HCT116 (cell line): ENCODE results near the gene BRIP1. TPM values are rescaled to one million over a fixed set of nuclear protein-coding genes. Genes with fewer than 3 reads are reported as not detected.

ENCODE experiments used
- ATAC-seq: fragments of 200-7000 bp; cut with Tn5 transposase; 2 replicates; pipeline ENCODE4 v1.9.1; 2020; ENCODE audit warnings: mild to moderate bottlenecking, moderate library complexity
- BruUV-seq: library from RNA; stranded (reverse); fragments of 400-500 nt; replicated peaks from 2 replicates; lab custom pipeline; 2021; lab: Mats Ljungman, UMichigan
- CTCF ChIA-PET: fragments of 300-600 bp; sonication (Branson Sonifier 250); formaldehyde crosslinking; loops from one replicate; lab custom pipeline; 2021; ENCODE audit warnings: antibody characterized with exemption; lab: Charles Lee
- POLR2A ChIA-PET: fragments of 300-600, 350-600 bp; sonication (Branson Sonifier 250); formaldehyde crosslinking; loops from one replicate; lab custom pipeline; 2021; ENCODE audit warnings: antibody characterized with exemption; lab: Charles Lee
- RAD21 ChIA-PET, 2 experiments: fragments of 300-600 bp; sonication (Branson Sonifier 250); formaldehyde crosslinking; loops; one replicate each; lab custom pipeline; 2023; ENCODE audit warnings: low total read pairs in 2 of 2; ENCODE audit not compliant: uncharacterized antibody in 2 of 2, unreplicated experiment in 2 of 2, low non-redundant PET in 1 of 2; lab: Charles Lee
- DNase-seq: peaks from one replicate; pipeline ENCODE4 v3.0.0-alpha.2; 2010; ENCODE audit warnings: low read depth, low spot score
- H2AFZ ChIP-seq: fragments of 200-600 bp; shearing (Covaris generic), sonication (generic); 2 replicates; pipeline ENCODE4 v1.6.1; 2017; ENCODE audit warnings: low read depth, mixed run types, mixed read lengths, antibody characterized with exemption, low read length; ENCODE audit not compliant: poor library complexity, severe bottlenecking
- H3K27ac ChIP-seq: 2 replicates; pipeline ENCODE4 v1.5.1; 2012; ENCODE audit warnings: low read depth, low read length
- H3K27me3 ChIP-seq: fragments of 200-600 bp; sonication (generic); 2 replicates; pipeline ENCODE4 v1.6.1; 2016; ENCODE audit warnings: mixed run types, low read length, mixed read lengths; ENCODE audit not compliant: insufficient read depth
- H3K36me3 ChIP-seq, 2 experiments: fragments of 200-500 bp in 1 of 2; fragments of 200-600 bp in 1 of 2; sonication (Bioruptor generic) in 1 of 2; sonication (generic) in 1 of 2; 2 replicates each; pipeline versions ENCODE4 v1.5.1 to v1.6.1; 2014 to 2016; ENCODE audit warnings: low read length in 2 of 2, inconsistent platforms in 1 of 2, mixed read lengths in 1 of 2, mixed run types in 1 of 2; ENCODE audit not compliant: insufficient read depth in 2 of 2, control insufficient read depth in 1 of 2
- H3K4me1 ChIP-seq, 2 experiments: fragments of 200-600 bp in 1 of 2; sonication (generic) in 1 of 2; 2 replicates each; pipeline versions ENCODE4 v1.5.1 to v1.6.1; 2012 to 2017; ENCODE audit warnings: low read length in 2 of 2, inconsistent platforms in 1 of 2, mild to moderate bottlenecking in 1 of 2, mixed read lengths in 1 of 2, mixed run types in 1 of 2, moderate library complexity in 1 of 2; ENCODE audit not compliant: insufficient read depth in 2 of 2, control insufficient read depth in 1 of 2
- H3K4me2 ChIP-seq: fragments of 200-600 bp; sonication (generic); 2 replicates; pipeline ENCODE4 v1.6.1; 2017; ENCODE audit warnings: mixed run types, low read length, mixed read lengths
- H3K4me3 ChIP-seq, 2 experiments: fragments of 200-600 bp in 1 of 2; sonication (generic) in 1 of 2; replicated peaks in 1 of 2; 2 replicates each; pipeline ENCODE4 v1.5.1; 2011 to 2016; ENCODE audit warnings: low read length in 2 of 2, control low read depth in 1 of 2, low read depth in 1 of 2, mild to moderate bottlenecking in 1 of 2, mixed read lengths in 1 of 2, mixed run types in 1 of 2
- H3K79me2 ChIP-seq: fragments of 200-600 bp; sonication (generic); 2 replicates; pipeline ENCODE4 v1.6.1; 2017; ENCODE audit warnings: mild to moderate bottlenecking, mixed run types, low read length, moderate library complexity, mixed read lengths; ENCODE audit not compliant: insufficient read depth
- H3K9ac ChIP-seq: fragments of 200-600 bp; sonication (generic); 2 replicates; pipeline ENCODE4 v1.6.1; 2016; ENCODE audit warnings: low read length, mixed read lengths
- H3K9me2 ChIP-seq: fragments of 200-600 bp; sonication (generic), shearing (Covaris generic); 2 replicates; pipeline ENCODE4 v1.6.1; 2017; ENCODE audit warnings: mixed run types, mild to moderate bottlenecking, moderate library complexity; ENCODE audit not compliant: insufficient read depth
- H3K9me3 ChIP-seq, 2 experiments: fragments of 200-500 bp in 1 of 2; fragments of 200-600 bp in 1 of 2; sonication (Bioruptor generic) in 1 of 2; sonication (generic) in 1 of 2; 2 replicates each; pipeline ENCODE4 v1.6.1; 2014 to 2017; ENCODE audit warnings: low read length in 2 of 2, mixed read lengths in 2 of 2, inconsistent platforms in 1 of 2, low read depth in 1 of 2, mild to moderate bottlenecking in 1 of 2, mixed run types in 1 of 2, moderate library complexity in 1 of 2; ENCODE audit not compliant: control insufficient read depth in 1 of 2, insufficient read depth in 1 of 2
- H4K20me1 ChIP-seq: fragments of 200-600 bp; sonication (generic), shearing (Covaris generic); 2 replicates; pipeline ENCODE4 v1.6.1; 2017; ENCODE audit warnings: mixed run types, mild to moderate bottlenecking, moderate library complexity; ENCODE audit not compliant: insufficient read depth
- RAD21 ChIP-seq: IDR thresholded peaks from 2 replicates; pipeline ENCODE4 v1.6.1; 2012; ENCODE audit warnings: low read depth, mild to moderate bottlenecking
- intact Hi-C: fragments of 100-400 bp; cut with micrococcal nuclease; formaldehyde crosslinking; loops from 2 replicates; pipeline ENCODE4 v1.10.0; 2022
- total RNA-seq: library from RNA; stranded (reverse); gene quantifications from one replicate; pipeline ENCODE4 v1.2.1, GENCODE V29; 2021; ENCODE audit not compliant: unreplicated experiment
- TF ChIP-seq, protein P1 (sequence below): IDR thresholded peaks from 2 replicates; pipeline ENCODE4 v1.6.1; 2012; ENCODE audit warnings: low read depth
- TF ChIP-seq, protein P2 (sequence below), 3 experiments: fragments of 200-600 bp in 1 of 3; sonication (generic) in 1 of 3; IDR thresholded peaks in 2 of 3; conservative IDR thresholded peaks in 1 of 3; 2 replicates each; pipeline ENCODE4 v1.5.1; 2012 to 2017; ENCODE audit warnings: low read depth in 2 of 3, low read length in 2 of 3, antibody characterized with exemption in 1 of 3, borderline replicate concordance in 1 of 3, control low read depth in 1 of 3, mild to moderate bottlenecking in 1 of 3, mixed read lengths in 1 of 3, mixed run types in 1 of 3, moderate library complexity in 1 of 3; ENCODE audit not compliant: insufficient read depth in 1 of 3

The BRIP1 gene
- total RNA-seq, 1 experiment from 2014 or later = 22.2 TPM

DNA sequence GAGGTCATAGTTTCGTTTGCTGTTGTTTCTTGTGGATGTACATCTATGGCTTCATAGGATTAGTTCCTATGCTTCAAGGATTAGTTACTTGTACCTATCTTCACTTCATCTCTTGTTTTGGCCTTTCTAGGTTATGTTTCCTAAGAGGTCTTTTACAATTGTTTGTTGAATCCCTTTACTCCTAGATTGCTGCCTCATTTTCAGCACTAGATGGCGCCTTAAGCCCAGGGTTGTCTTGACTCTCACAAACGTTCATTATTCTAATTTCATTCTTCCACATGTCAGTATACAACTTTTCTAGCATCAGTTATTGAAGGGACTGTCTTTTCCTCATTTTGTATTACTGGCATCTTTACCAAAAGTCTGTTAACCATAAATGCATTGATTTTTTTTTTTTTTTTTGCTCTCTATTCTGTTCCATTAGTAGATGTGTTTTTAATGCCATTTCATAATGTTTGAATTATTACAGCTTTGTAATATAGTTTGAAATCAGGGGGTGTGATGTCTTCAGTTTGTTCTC is 227.4 kb downstream of the BRIP1 start:
- Histone ChIP-seq H3K4me2 (no peak overlapping the region), H3K9ac (no peak overlapping the region), H3K4me3 (no peak overlapping the region), H4K20me1 (no peaks in the 10 kb centered on the region), H3K9me2 (0 out of 2 replicates have a peak, but pooled peaks cover 6% of the 10 kb centered on the region), H3K4me1 (no peaks in the 10 kb centered on the region), H3K79me2 (no peaks in the 10 kb centered on the region), H3K27ac (no peak overlapping the region), H3K27me3 (no peaks in the 10 kb centered on the region), H3K36me3 (no peaks in the 10 kb centered on the region), H2AFZ (peak overlapping the region; percentile 47), H3K9me3 (0 out of 4 replicates have a peak, but pooled peaks cover 0 to 3% of the 10 kb centered on the region in 2 experiments)
- BruUV-seq = no TSS peak
- POLR2A ChIA-PET = no interaction called here
- RAD21 ChIA-PET = interaction anchor here (0.8 to 2.7 kb wide), 3 partner anchors 430 to 474 kb away, joined by 4 to 14 read pairs (median 6); no protein-coding TSS in a partner anchor
- intact Hi-C loops = loop anchor here (1.0 to 10.0 kb wide), 5 partner anchors 201 to 589 kb away; partner anchors contain the start of gene MED13
- DNase-seq (peak; percentile 65), ATAC-seq (peak; percentile 80)
- CTCF ChIA-PET = interaction anchor here (0.7 to 4.0 kb wide), 7 partner anchors 8 to 473 kb away, joined by 3 to 40 read pairs (median 9); no protein-coding TSS in a partner anchor
- TF ChIP-seq, protein P1, sequence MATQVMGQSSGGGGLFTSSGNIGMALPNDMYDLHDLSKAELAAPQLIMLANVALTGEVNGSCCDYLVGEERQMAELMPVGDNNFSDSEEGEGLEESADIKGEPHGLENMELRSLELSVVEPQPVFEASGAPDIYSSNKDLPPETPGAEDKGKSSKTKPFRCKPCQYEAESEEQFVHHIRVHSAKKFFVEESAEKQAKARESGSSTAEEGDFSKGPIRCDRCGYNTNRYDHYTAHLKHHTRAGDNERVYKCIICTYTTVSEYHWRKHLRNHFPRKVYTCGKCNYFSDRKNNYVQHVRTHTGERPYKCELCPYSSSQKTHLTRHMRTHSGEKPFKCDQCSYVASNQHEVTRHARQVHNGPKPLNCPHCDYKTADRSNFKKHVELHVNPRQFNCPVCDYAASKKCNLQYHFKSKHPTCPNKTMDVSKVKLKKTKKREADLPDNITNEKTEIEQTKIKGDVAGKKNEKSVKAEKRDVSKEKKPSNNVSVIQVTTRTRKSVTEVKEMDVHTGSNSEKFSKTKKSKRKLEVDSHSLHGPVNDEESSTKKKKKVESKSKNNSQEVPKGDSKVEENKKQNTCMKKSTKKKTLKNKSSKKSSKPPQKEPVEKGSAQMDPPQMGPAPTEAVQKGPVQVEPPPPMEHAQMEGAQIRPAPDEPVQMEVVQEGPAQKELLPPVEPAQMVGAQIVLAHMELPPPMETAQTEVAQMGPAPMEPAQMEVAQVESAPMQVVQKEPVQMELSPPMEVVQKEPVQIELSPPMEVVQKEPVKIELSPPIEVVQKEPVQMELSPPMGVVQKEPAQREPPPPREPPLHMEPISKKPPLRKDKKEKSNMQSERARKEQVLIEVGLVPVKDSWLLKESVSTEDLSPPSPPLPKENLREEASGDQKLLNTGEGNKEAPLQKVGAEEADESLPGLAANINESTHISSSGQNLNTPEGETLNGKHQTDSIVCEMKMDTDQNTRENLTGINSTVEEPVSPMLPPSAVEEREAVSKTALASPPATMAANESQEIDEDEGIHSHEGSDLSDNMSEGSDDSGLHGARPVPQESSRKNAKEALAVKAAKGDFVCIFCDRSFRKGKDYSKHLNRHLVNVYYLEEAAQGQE = no peak
- peak; percentile 96 for TF ChIP-seq RAD21
- TF ChIP-seq, protein P2, sequence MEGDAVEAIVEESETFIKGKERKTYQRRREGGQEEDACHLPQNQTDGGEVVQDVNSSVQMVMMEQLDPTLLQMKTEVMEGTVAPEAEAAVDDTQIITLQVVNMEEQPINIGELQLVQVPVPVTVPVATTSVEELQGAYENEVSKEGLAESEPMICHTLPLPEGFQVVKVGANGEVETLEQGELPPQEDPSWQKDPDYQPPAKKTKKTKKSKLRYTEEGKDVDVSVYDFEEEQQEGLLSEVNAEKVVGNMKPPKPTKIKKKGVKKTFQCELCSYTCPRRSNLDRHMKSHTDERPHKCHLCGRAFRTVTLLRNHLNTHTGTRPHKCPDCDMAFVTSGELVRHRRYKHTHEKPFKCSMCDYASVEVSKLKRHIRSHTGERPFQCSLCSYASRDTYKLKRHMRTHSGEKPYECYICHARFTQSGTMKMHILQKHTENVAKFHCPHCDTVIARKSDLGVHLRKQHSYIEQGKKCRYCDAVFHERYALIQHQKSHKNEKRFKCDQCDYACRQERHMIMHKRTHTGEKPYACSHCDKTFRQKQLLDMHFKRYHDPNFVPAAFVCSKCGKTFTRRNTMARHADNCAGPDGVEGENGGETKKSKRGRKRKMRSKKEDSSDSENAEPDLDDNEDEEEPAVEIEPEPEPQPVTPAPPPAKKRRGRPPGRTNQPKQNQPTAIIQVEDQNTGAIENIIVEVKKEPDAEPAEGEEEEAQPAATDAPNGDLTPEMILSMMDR (IDR thresholded peaks at IDR 0.05 in 2 of 3, conservative IDR thresholded peaks at IDR 0.05 in 1 of 3; ENCODE audit: borderline replicate concordance in 1 of 3, insufficient read depth in 1 of 3, low read depth in 2 of 3, low read length in 2 of 3) = peak; percentile 88 to 99 (median 89)
